GM21528 (cell line): Measurements from ENCODE around the gene PDE3B.
"Not testable (repeated sequence)": the region's sequence is repeated elsewhere in the genome, so short reads cannot be mapped to it uniquely, and the experiment has no call there.

ENCODE experiments used
- ATAC-seq: cut with Tn5 transposase; IDR thresholded peaks from one replicate; pipeline ENCODE4 v1.9.1; 2021; ENCODE audit warnings: mild to moderate bottlenecking, moderate library complexity; ENCODE audit not compliant: unreplicated experiment, low FRiP score

Gene PDE3B

GRCh38 chr11:14740539-14740938 is 96.9 kb downstream of the PDE3B start:
- ATAC-seq: not testable (repeated sequence)

- ATAC-seq: no peak
Measured at GRCh38 chr11:14741195-14741594, 97.6 kb downstream of the PDE3B start.

- ATAC-seq: no peak
Measured at GRCh38 chr11:14742849-14743559, 99.4 kb downstream of the PDE3B start.

DNA sequence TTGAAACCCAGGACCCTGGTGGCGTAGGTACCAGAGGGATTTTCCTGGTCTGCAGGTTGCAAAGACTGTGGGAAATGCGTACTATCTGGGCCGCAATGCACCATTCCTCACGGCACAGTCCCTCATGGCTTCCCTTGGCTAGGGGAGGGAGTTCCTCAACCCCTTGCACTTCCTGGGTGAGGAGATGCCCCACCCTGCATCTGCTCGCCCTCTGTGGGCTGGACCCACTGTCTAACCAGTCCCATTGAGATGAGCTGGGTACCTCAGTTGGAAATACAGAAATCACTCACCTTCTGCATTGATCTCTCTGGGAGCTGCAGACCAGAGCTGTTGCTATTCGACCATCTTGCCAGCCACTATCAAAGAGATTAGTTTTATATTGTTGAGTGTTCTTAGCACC is 100.1 kb downstream of the PDE3B start:
- ATAC-seq: not testable (repeated sequence)

DNA sequence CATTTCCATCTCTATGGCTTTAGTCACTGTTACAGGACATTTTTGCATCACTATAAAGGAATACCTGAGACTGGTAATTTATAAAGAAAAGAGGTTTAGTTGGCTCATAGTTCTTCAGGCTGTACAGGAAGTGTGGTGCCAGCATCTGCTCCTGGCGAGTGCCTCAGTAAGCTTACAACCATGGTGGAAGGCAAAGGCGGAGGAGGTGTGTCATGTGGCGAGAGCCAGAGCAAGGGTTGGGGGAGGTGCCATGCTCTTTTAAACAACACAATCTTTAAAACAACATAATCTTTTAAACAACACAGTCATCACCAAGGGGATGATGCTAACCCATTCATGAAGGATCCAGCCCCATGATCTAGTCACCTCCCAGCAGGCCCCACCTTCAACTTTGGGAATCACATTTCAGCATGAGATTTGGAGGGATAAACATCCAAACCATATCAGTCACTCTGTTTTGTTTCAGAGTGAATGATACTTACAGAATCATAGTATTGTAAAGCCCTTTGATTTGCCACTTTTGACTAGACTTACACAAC is 103.3 kb downstream of the PDE3B start:
- ATAC-seq: no peak

- no peak for ATAC-seq
Measured at GRCh38 chr11:14748090-14748489, 104.5 kb downstream of the PDE3B start.

GRCh38 chr11:14750911-14751310 is 107.3 kb downstream of the PDE3B start:
- no peak for ATAC-seq

GRCh38 chr11:14751975-14752407 is 108.4 kb downstream of the PDE3B start:
- ATAC-seq: no peak

DNA sequence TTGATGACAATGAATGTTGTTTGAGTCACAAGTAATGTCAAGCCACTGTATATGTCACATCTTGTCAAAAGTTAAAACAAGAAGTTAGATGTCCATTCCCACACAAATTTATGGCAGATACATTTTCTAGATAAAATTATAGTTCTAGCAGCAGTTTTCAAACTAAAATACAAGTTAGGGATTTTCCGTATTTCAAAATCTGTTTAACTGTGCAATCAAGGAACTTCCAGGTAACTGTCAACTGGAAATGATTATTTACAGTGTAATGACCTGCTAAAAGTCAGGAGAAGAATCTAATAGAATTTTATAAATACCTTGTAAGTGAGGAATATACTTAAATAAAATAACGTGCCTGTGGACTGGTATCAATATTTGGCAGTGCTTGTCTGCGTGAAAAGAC is 111.5 kb downstream of the PDE3B start:
- no peak for ATAC-seq

DNA sequence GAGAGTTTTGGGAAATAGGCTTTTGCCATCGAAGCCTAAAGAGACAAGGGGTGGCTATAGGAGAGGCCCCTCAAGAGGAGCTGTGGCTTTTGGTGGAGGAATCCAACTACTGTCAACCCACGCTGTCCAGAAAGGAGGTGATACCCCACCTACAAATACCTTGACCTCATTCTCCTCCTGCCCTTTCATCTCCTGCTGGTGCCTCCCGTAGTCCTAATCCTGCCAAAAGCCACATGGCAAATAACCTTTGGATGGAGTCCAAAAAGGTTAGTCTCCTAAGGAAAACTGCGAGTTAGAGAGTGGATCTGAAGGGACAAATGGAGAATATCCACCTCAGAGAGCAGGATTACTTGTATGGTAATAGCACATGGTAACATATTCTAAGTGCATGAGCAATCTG is 112.7 kb downstream of the PDE3B start:
- ATAC-seq: no peak

- ATAC-seq: not testable (repeated sequence)
Measured at GRCh38 chr11:14759300-14760012, 115.9 kb downstream of the PDE3B start.

GRCh38 chr11:14764179-14764578 is 120.6 kb downstream of the PDE3B start:
- no peak for ATAC-seq

DNA sequence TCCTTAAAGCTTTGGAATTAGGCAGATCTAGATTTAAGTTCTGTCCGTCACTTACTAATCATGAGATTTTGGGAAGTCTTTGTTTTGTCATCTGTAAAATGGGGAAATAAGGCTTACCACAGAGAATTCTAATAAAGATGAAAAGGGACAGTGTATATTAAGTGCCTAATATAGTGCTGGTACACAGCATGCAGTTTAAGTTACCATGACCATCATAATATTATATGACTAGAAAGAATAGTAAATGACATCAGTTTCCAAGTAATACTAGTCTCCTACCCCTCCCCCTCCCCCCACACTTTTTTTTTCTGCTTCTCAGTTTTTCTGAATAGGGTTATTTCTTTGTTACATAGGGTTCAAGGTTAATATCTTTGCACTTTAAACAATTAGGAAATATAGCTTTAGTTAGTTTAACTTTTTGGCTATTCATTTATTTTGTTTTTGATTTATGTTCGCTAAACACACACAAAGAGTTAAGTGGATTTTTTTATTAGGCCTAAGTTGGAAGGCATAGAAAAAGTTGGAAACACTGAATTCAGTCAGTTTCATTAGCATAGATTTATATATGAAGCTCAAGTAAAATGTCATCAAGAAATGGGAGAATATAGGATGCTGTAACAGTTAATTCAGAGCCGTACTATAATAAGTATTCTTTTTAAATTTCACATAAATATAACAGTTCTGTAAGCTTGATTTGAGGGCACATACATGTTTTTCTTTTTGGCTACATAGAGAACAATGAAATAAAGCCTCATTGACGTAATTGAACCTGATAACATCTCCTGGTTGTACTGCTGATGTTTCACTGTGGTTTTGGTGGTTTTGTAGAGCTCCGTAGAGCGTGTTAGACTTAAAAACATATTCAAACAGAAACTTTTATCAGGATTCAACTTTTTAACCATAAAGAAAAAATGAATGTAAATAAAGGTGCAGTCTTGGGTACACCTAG is 121.2 kb downstream of the PDE3B start:
- ATAC-seq: peak; percentile 90

- no peak for ATAC-seq
Measured at GRCh38 chr11:14766585-14766984, 123.0 kb downstream of the PDE3B start.

GRCh38 chr11:14768526-14769188 is 125.1 kb downstream of the PDE3B start:
- ATAC-seq: peak; percentile 54

GRCh38 chr11:14773755-14774154 is 130.2 kb downstream of the PDE3B start:
- no peak for ATAC-seq

- no peak for ATAC-seq
Measured at GRCh38 chr11:14774721-14775120, 131.1 kb downstream of the PDE3B start.

DNA sequence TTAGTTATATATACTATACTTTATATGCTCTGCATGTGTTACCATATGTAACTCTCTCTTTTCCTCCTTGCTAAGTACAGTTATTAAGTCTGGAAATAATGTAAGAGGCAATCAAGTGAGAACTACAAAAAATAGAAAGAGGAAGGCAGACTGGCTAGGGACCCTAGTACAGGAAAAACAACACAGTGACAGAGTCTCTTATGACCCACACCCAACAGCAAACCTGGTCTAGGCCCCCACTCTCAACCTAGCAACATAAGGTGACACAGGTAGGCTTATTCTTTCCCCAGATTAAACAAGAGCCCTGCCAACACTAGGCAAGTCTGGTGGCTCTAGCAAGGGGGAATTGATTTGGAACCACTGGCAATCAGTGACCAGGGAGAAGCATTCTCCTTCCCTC is 132.3 kb downstream of the PDE3B start:
- no peak for ATAC-seq

- not testable (repeated sequence) for ATAC-seq
Measured at GRCh38 chr11:14778460-14778859, 134.9 kb downstream of the PDE3B start.

DNA sequence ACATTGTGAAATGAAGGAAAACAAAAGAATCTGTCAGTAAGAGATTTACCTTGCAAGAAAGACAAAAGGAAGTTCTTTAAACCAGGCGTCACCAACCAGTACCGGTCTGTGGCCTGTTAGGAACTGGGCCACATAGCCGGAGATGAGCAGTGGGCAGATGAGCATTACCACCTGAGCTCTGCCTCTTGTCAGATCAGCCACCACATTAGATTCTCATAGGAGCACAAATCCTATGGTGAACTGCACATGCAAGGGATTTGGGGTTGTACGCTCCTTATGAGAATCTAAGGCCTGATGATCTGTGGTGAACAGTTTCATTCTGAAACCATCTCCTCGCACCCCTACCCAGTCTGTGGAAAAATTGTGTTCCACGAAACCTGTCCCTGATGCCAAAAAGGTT is 140.2 kb downstream of the PDE3B start:
- ATAC-seq: no peak
